Measurements from ENCODE around the gene OLFML2B. TPM values are rescaled to one million over a fixed set of nuclear protein-coding genes. Genes with fewer than 3 reads are reported as not detected.

The OLFML2B gene
- total RNA-seq, 1 donor from 2014 or later, result 17.5 TPM

GRCh38 chr1:162035241-162035640 lies 11.6 kb upstream of the OLFML2B start:
- DNase-seq, result no peak
- ATAC-seq, result peak; percentile 40
- no peaks in the 10 kb centered on the region for H3K27me3 ChIP-seq
- no peaks in the 10 kb centered on the region for H3K36me3 ChIP-seq
- H3K4me1 ChIP-seq, result no peaks in the 10 kb centered on the region
- no peaks in the 10 kb centered on the region for H3K9me3 ChIP-seq
- intact Hi-C loops (cut with DNase I), result no loop called here
- TF ChIP-seq CTCF (IDR thresholded peaks at IDR 0.05), result no peak
- H3K4me3 ChIP-seq, result no peak overlapping the region
- no peak overlapping the region for H3K27ac ChIP-seq

GRCh38 chr1:162033428-162033827 lies 9.8 kb upstream of the OLFML2B start:
- DNase-seq, result no peak
- H3K27ac ChIP-seq, result no peak overlapping the region
- no peak for ATAC-seq

GRCh38 chr1:162030759-162031280 lies 7.2 kb upstream of the OLFML2B start:
- no peak overlapping the region for H3K4me3 ChIP-seq
- H3K36me3 ChIP-seq, result no peaks in the 10 kb centered on the region
- ATAC-seq, result no peak
- intact Hi-C loops (cut with DNase I), result no loop called here
- TF ChIP-seq CTCF (IDR thresholded peaks at IDR 0.05), result no peak
- no peaks in the 10 kb centered on the region for H3K4me1 ChIP-seq
- no peak overlapping the region for H3K27ac ChIP-seq
- DNase-seq, result no peak
- no peaks in the 10 kb centered on the region for H3K9me3 ChIP-seq
- H3K27me3 ChIP-seq, result peaks cover 6% of the 10 kb centered on the region

More at GRCh38 chr1:162033428-162033827, 9.8 kb upstream of the OLFML2B start:
- no peak overlapping the region for H3K4me3 ChIP-seq
- no peaks in the 10 kb centered on the region for H3K4me1 ChIP-seq
- intact Hi-C loops (cut with DNase I), result no loop called here
- no peak for TF ChIP-seq CTCF (IDR thresholded peaks at IDR 0.05)
- H3K9me3 ChIP-seq, result no peaks in the 10 kb centered on the region
- H3K36me3 ChIP-seq, result no peaks in the 10 kb centered on the region
- H3K27me3 ChIP-seq, result no peaks in the 10 kb centered on the region

GRCh38 chr1:162029157-162029556 lies 5.5 kb upstream of the OLFML2B start:
- Histone ChIP-seq H3K9me3 (no peaks in the 10 kb centered on the region), H3K4me1 (peaks cover 5% of the 10 kb centered on the region), H3K36me3 (no peaks in the 10 kb centered on the region), H3K27ac (no peak overlapping the region), H3K27me3 (peaks cover 10% of the 10 kb centered on the region), H3K4me3 (no peak overlapping the region)
- intact Hi-C loops (cut with DNase I), result no loop called here
- no peak for ATAC-seq
- TF ChIP-seq CTCF (IDR thresholded peaks at IDR 0.05), result no peak
- no peak for DNase-seq

- peaks cover 10% of the 10 kb centered on the region for H3K27me3 ChIP-seq
- no peak for TF ChIP-seq CTCF (IDR thresholded peaks at IDR 0.05)
- H3K9me3 ChIP-seq, result no peaks in the 10 kb centered on the region
- DNase-seq (no peak), ATAC-seq (peak; percentile 70)
- no peak overlapping the region for H3K4me3 ChIP-seq
- H3K4me1 ChIP-seq, result peaks cover 8% of the 10 kb centered on the region
- no peaks in the 10 kb centered on the region for H3K36me3 ChIP-seq
- no peak overlapping the region for H3K27ac ChIP-seq
- intact Hi-C loops (cut with DNase I), result no loop called here
These were observed 5.1 kb upstream of the OLFML2B start for GRCh38 chr1:162028726-162029125.

GRCh38 chr1:162026881-162027280 lies 3.2 kb upstream of the OLFML2B start:
- no peak overlapping the region for H3K4me3 ChIP-seq
- intact Hi-C loops (cut with DNase I), result no loop called here
- TF ChIP-seq CTCF (IDR thresholded peaks at IDR 0.05), result no peak
- no peak overlapping the region for H3K27ac ChIP-seq
- H3K9me3 ChIP-seq, result no peaks in the 10 kb centered on the region
- no peaks in the 10 kb centered on the region for H3K36me3 ChIP-seq
- H3K4me1 ChIP-seq, result peaks cover 13% of the 10 kb centered on the region
- ATAC-seq, result no peak
- H3K27me3 ChIP-seq, result peaks cover 10% of the 10 kb centered on the region
- no peak for DNase-seq

Data from upper lobe of right lung (tissue), 1 donor.